ENCODE results near the gene INPP5A.
A peak's percentile ranks its signal among the peaks of the same experiment; 100 is the strongest.
"Not testable (repeated sequence)": the region's sequence is repeated elsewhere in the genome, so short reads cannot be mapped to it uniquely, and the experiment has no call there.

INPP5A gene

DNA sequence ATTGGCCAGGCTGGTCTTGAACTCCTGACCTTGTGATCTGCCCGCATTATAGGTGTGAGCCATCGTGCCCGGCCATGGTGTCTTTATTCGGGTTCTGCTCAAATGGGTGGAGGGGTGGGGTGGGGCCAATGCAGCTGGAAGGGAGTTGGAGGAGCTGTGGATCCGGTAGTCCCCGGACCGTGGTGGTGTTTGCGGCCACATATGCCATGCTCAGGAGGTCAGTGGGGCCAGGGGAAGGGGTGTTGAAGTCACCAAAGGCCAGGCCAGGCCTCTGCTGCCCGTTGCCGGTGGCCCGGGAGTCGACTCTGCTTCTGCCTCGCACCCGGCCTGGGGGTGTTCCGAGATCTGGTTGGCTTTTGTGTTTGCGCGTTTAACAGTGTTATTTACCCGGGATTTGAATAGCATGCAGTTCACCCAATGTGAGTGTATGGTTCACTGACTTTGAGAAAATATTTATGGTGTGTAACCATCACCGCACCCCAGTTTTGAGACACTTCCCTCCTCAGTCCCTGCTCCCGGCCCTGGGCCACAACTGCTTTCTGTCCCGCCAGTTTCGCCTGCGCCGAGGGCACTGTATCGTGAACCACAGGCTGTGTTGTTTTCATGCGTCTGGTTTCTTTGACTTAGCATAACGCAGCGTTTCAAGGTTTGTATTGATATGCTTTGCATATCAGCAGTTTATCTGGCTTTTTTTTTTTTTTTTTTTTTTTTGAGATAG lies 10.7 kb downstream of the INPP5A start:
- DNase-seq (ENCODE audit: low read depth in 2 of 2), result no peak

DNA sequence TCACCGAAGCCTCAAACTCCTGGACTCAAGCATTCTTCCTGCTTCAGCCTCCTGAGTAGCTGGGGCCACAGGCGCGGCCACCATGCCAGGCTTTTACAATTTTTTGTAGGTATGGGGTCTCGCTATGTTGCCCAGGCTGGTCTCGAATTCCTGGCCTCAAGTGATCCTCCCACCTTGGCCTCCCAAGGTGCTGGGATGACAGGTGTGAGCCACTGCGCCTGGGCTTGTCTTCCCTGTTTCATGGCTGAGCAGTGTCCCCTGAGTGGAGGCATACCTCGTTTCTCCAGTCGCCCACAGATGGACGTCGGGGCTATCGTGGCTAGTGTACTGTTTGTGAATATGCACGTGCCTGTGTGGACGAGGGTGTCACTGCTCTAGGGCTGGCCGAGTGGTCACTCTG lies 11.3 kb downstream of the INPP5A start:
- no peak for DNase-seq (ENCODE audit: low read depth in 2 of 2)

DNA sequence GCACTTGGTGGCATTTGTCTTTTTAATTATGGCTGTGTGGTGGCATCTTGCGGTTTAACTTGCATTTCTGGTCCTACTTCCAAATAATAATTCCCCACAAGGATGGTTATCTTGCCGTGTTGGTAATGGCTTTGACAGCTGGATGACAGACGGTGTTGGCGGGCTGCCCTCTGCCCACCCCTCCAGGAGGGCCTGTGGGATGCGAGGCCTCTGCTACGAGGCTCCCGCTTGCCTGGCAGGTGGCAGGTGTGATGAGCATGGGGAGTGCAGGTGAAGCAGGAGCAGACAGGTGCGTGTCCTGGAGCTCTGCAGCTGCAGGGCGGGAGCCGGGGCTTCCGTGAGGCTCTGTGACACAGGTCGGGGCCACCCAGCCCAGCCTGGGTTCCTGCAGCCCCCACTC lies 11.8 kb downstream of the INPP5A start:
- DNase-seq (ENCODE audit: low read depth in 2 of 2), result no peak

DNA sequence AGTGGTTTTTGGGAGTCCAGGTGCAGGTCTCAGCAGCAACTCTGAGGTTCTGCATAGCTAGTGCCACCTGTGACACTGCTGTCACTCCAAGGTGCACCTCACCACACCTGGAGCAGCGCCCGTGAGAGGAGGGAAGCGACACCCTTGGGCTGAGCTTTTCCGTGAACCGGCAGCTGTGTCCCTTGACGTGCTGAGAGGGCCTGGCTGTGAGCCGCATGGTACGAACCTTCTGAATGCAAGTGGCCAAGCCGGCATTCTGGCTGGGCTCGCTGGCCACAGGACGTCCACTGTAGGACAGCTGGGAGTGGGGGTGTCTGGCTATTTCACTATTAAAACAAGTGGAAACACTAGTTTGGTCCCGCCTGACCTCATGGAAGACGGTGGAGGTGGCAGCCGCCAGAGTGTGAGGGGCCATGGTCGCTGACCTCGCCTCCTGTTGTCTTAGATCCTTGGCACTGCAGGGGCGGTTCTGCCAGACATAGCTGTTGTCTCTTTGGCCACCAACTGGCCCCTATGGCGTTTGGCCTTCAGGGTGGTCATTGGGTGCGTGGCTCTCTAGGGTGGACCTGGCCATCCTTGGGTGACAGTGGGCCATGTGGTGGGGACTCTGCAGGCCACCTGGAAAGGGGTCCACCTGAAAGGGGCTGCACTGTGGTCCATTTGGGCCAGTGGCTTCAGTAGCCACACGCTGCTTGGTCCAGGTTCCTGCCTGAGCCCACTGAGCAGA lies 12.9 kb downstream of the INPP5A start:
- DNase-seq (ENCODE audit: low read depth in 2 of 2), result no peak

DNA sequence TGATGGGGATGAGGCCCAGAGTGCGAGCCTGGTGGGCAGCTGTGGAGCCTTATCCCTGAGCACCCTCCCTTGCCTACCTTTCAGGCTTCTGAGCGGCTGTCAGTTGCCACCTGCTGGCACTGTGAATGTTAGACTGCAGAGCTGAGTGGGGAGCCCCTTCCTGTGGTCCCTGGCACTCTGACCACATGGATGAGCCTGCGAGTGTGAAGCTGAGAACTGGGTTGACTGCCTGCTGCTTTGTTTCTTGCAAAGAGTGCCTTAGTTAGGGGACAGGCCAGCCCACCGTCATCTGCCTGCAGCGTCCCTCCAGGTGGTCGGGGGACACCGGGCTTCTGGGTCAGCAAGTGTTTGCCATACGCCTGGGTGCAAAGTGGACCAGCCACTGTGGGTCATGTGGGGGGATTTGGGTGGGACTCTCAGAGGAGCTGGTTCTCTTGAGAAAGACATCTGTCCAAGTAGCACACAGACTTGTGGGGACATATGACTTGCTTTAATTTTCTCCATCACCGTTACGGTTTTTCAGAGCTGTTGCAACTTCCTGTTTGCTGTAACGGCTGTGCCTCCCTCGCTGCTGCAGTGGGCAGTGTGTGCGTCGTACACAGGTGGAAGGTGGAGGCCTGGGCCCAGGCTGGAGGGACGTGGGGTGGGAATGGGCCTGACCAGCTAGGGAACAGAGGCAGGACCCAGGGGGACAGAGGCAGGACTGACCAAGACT lies 13.7 kb downstream of the INPP5A start:
- no peak for DNase-seq (ENCODE audit: low read depth in 2 of 2)

DNA sequence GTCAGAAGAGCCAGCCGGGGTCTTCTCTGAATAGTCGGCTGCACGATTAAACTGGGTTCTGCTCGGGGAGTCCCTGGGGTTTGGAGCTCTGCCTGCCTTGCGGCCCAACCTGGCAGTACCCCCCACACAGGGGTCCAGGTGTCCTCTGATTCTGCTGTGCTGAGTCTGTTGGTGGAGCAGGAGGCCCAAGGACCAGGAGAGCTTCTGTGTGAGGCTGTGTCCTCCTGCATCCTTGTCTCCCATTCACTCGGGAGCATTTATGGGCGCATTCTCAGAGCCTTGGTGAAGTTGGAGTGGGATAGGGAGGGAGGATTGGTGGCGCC lies 14.2 kb downstream of the INPP5A start:
- no peak for DNase-seq (ENCODE audit: low read depth in 2 of 2)

DNA sequence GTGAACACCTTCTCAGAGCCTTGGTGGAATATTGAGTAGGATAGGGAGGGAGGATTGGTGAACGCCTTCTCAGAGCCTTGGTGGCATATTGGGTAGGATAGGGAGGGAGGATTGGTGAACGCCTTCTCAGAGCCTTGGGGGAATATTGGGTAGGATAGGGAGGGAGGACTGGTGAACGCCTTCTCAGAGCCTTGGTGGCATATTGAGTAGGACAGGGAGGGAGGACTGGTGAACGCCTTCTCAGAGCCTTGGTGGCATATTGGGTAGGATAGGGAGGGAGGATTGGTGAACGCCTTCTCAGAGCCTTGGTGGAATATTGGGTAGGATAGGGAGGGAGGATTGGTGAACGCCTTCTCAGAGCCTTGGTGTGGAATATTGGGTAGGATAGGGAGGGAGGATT lies 15.0 kb downstream of the INPP5A start:
- DNase-seq (ENCODE audit: low read depth in 2 of 2), result not testable (repeated sequence)

DNA sequence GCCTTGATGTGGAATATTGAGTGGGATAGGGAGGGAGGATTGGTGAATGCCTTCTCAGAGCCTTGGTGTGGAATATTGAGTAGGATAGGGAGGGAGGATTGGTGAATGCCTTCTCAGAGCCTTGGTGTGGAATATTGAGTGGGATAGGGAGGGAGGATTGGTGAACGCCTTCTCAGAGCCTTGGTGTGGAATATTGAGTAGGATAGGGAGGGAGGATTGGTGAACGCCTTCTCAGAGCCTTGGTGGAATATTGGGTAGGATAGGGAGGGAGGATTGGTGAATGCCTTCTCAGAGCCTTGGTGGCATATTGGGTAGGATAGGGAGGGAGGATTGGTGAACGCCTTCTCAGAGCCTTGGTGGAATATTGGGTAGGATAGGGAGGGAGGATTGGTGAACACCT lies 16.0 kb downstream of the INPP5A start:
- not testable (repeated sequence) for DNase-seq (ENCODE audit: low read depth in 2 of 2)

DNA sequence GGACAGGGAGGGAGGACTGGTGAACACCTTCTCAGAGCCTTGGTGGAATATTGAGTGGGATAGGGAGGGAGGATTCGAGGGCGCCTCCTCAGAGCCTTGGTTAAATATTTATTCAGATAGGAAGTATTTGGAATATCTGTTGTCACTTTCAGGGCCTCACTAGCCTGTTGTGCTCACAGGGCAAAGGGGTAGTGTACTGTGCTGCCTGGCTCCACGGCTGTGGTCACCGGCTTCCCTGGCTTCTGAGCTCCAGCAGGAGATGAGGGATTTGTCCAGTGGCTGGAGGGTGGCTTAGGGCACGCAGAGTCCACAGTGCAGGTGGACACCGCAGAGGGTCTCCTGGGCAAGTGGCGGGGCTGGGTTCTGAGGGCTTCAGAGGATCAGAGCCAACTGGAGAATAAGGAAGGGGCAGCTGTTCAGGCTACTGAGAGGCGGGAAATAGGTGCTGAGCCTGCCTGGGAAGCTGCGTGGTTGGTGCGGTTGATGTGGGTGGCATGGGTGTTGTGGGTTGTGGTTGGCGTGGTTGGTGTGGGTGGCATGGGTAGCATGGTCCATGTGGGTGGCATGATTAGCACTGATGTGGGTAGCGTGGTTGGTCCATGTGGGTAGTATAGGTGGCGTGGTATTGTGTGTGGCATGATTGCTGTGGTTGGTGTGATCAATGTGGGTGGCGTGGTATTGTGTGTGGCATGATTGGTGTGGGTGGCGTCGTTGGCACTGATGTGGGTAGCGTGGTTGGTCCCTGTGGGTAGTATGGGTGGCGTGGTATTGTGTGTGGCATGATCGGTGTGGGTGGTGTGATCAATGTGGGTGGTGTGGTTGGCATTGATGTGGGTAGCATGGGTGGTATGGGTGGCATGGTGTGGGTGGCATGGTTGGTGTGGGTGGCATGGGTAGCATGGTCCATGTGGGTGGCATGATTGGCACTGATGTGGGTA lies 16.7 kb downstream of the INPP5A start:
- no peak for DNase-seq (ENCODE audit: low read depth in 2 of 2)

DNA sequence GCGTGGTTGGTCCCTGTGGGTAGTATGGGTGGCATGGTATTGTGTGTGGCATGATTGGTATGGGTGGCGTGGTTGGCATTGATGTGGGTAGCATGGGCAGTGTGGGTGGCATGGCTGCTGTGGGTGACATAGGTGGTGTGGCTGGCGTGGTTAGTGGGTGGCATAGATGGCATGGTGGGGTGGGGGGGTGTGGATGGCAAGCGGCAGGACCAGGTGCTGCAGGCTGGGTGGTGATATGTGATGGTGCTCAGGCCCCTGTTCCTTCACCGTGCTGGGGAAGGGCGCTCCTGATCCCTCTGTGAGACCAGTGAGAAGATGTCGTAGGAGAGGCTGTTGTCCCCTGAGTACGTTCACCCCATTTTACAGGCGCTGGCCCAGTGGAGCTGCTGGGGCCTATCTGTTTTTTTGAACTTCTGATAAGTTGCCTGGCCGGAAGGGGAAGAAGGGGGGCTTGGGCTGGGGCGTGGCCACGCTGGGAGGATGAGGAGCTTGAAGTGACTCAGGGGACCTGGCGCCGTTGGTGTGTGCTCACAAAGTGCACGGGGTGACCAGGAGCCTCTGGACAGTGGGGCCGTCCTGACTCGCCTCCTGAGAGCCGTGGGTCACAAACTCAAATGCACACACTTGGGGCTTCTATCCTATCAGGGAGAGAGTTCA lies 17.5 kb downstream of the INPP5A start:
- peak in 1 of 2 donors; percentile 39 for DNase-seq (ENCODE audit: low read depth in 2 of 2)

DNA sequence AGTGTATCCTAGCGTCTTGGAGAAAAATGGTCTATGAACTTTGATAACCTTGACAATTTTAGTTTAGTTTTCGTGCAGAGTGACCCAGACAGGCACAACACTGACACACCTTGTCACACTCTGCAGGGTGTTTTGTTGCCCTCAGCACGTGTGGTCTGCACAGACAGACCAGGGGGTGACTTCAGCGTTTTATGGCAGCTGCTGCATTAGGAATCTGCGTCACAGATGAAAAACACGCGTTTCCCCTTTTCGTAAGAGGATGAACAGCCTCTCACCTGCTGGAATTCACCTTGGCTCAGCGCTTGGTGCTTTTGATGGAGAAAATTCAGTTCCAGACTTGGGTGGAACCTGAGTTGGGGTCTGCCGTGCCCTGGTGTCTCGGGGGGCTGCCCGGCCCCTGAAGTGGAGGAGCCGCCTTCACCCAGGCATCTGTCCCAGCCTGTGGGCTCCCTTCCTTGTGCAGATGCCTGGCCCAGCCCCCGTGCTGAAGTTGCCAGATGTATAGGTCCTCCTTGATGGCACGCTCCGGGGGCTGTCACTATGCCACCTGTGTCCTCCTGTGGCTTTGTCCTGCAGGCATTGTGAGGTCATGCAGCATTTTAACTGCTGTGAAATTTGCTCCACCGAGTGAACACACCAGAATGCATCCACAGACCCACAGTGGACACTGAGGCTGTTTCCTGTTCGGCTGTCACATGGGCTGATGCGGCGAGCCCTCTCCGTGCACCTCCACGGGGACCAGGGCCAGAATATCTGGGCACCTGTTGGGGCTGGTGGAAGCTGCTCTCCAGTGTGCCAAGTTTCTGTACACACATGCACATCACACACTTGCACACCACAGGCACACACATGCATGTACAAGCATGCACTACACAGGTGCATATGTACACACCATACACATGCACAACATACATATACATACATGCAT lies 18.3 kb downstream of the INPP5A start:
- no peak for DNase-seq (ENCODE audit: low read depth in 2 of 2)

DNA sequence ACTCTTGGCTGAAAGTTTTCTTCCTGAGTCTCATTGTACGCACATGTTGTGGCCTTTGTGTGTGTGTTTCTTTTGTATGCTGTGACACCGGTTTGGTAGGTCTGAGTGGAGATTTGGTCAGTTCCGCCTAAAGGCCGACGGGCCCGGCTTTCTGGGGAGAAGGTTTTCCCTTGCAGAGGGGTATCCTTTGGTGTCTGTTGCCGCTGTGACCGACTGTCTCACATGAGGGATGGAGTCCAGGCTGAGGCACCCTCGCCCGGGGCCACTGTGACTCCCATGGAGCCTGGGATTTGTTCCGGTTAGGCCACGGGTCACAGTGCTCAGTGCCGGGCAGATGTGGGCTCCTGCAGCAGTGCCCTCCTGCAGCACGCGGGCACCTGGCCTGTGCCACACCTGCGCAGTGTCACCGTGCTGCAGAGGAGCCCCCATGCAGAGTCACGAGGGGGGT lies 19.4 kb downstream of the INPP5A start:
- DNase-seq (ENCODE audit: low read depth in 2 of 2), result no peak

DNA sequence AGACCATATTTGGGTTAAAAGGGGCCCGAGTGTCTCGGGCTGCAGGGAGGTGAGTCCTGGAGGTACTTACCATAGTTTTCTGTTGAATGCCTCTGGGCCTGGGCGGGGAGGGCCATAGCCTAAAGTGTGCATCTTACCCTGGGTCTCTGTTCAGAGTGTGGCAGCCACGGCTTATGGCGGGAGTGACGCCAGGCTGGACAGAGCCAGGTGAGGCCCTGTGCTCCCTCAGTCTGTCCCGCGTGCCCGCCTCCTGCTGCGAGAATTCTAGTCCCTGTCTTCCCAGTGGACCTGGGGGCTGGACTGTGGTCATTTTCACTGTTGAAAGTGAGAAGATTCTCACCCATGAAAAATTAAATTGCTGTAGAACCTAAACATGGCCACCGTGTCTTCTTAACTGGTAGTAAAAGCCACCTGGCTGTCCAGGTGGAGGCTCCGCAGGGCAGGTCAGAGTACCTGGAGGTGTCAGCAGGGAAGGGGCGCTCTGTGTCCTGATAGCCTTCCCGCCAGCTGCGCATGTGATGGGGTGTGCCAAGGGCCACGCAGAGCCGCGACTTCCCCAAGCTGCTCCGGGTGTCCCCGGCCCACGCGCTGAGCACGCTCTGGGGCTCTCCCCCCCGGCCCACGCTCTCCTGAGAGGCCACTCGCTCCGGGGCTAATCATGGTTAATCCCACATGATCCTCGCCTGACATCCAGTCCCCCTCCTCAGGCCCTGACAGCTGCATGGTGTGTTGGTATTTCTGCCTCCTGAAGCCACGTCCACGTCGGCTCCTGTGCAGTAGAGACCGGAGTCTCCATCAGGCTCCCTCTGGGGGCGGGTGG lies 20.3 kb downstream of the INPP5A start:
- no peak for DNase-seq (ENCODE audit: low read depth in 2 of 2)

DNA sequence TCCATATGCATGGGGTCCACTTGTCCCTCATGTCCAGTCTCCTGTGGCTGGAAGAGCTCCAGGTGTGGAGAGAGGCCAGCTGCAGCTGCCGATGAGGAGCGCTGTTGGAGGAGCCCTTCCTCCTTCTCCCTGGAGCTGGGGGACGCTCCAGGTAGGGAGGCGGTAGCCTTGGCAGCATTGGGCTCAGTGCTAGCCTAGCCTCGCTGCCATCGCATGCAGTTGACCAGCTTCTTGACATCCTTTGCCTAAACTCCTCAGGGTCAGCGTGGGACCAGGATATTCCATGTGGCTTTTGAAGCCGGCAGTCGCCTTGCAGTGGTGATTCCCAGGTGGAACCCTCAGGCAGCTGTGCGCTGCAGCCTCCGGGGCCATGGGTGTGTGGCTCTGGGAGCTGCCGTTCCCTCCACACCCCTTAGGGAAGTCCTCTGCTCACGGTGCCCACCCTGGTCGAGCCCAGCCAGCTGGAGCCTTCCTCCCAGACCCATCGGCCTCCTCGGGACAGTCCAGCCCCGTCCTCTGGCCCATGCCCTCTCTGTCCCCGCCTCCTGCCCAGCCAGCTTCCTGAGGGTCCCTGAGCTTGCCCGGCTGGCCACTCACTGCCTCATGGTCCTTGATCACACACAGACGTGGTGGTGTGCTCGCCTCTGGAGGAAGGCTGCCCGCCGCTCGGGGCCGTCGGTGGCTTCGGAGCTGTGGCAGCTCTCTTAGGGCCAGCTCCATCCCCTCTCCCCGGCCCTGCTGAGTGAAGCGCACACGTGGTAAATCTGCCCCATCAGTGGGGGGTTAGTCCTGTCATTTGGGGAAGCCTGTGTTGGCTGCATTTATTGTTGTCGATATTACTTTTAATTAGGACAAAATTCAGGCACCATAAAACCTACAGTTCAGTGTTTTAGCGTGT lies 21.2 kb downstream of the INPP5A start:
- DNase-seq (ENCODE audit: low read depth in 2 of 2), result no peak

DNA sequence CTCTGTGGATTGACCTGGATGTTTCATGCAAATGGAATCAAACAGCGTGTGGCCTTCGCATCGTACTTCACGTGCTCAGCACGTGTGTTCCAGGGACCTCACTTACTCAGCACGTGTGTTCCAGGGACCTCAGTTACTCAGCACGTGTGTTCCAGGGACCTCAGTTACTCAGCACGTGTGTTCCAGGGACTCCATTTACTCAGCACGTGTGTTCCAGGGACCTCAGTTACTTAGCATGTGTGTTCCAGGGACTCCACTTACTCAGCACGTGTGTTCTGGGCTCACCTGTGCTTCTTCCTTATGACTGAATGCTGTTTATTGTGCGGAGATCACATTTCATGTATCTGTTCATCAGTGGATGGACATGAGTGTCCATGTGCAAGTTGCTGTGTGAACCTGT lies 22.0 kb downstream of the INPP5A start:
- no peak for DNase-seq (ENCODE audit: low read depth in 2 of 2)

DNA sequence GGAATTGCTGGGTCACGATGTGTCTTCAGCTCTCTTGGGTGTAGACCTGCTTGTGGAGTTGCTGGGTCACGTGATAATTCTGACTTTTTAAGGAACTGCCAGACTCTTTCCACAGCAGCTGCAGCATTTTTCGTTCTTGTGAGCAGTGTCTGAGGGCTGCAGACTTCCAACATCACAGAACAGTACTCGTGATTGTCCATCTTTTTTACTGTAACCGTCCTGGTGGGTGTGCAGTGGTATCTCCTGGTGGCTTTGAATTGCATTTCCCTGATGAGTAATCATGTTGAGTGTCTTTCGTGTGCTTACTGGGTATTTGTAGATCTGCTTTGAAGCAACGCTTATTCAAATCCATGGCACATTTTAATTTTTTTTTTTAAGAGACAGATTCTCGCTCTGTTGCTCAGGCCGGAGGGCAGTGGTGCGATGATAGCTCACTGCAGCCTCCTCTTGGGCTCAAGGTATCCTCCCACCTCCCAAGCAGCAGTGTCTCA lies 22.7 kb downstream of the INPP5A start:
- DNase-seq (ENCODE audit: low read depth in 2 of 2), result no peak

DNA sequence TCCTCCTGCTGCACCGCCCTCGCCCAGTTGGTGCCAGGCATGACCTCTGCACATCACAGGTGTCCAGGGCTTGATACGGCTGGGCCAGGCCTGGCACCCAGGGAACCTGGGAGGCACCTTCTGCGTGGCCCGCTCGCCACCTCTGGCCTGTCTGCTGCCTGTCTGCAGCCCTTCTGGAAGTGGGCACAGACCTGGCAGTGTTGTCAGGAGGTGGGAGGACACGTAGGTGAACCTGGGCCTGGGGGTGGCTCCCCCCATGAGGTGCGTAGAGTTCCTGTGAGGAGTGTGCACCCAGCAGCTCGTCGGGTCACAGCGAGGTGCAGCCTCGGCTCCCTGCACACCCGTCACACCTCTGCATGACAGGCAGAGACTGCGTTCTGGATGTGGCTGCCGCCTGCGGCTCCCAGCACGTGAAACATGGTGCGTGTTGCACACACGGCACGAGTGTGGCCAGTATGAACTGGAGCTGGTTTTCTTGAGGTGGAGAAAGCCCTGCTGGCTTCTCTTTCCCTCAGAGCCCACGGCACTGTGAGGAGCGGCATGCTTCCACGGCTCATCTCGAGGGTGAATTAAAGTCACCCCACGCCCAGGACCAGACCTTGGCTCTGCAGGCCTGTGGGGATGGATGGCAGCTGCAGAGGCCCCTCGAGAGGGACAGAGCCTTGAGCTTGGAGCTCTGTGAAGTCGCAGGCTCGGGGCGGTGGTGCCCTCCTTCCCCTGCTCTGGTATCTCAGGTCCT lies 24.8 kb downstream of the INPP5A start:
- no peak for DNase-seq (ENCODE audit: low read depth in 2 of 2)
